Measurements from ENCODE around the gene KRTAP1-3.

The KRTAP1-3 gene

GRCh38 chr17:41012326-41013120 is 22.2 kb downstream of the KRTAP1-3 start:
- TF ChIP-seq, protein P1, sequence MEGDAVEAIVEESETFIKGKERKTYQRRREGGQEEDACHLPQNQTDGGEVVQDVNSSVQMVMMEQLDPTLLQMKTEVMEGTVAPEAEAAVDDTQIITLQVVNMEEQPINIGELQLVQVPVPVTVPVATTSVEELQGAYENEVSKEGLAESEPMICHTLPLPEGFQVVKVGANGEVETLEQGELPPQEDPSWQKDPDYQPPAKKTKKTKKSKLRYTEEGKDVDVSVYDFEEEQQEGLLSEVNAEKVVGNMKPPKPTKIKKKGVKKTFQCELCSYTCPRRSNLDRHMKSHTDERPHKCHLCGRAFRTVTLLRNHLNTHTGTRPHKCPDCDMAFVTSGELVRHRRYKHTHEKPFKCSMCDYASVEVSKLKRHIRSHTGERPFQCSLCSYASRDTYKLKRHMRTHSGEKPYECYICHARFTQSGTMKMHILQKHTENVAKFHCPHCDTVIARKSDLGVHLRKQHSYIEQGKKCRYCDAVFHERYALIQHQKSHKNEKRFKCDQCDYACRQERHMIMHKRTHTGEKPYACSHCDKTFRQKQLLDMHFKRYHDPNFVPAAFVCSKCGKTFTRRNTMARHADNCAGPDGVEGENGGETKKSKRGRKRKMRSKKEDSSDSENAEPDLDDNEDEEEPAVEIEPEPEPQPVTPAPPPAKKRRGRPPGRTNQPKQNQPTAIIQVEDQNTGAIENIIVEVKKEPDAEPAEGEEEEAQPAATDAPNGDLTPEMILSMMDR (IDR thresholded peaks at IDR 0.05; ENCODE audit: unreplicated experiment in 3 of 3): no peak
- Mint-ChIP-seq H3K4me1 (peaks cover 19% of the 10 kb centered on the region), H3K36me3 (ENCODE audit: low read depth) (no peaks in the 10 kb centered on the region), H3K27ac (peak overlapping the region; percentile 0 to 39 (median 4)), H3K4me3 (no peak overlapping the region), H3K27me3 (ENCODE audit: low read depth) (no peaks in the 10 kb centered on the region), H3K9me3 (peaks cover 2% of the 10 kb centered on the region)

GRCh38 chr17:41010441-41010840 is 24.2 kb downstream of the KRTAP1-3 start:
- TF ChIP-seq, protein P1 (IDR thresholded peaks at IDR 0.05; ENCODE audit: unreplicated experiment in 3 of 3): no peak
- Mint-ChIP-seq H3K36me3 (ENCODE audit: low read depth) (no peaks in the 10 kb centered on the region), H3K27me3 (ENCODE audit: low read depth) (no peaks in the 10 kb centered on the region), H3K9me3 (no peaks in the 10 kb centered on the region), H3K4me1 (peaks cover 19% of the 10 kb centered on the region), H3K4me3 (no peak overlapping the region), H3K27ac (no peak overlapping the region)

GRCh38 chr17:41009936-41010335 is 24.7 kb downstream of the KRTAP1-3 start:
- Mint-ChIP-seq H3K27ac (no peak overlapping the region), H3K4me1 (peaks cover 19% of the 10 kb centered on the region), H3K4me3 (no peak overlapping the region), H3K36me3 (ENCODE audit: low read depth) (no peaks in the 10 kb centered on the region), H3K9me3 (no peaks in the 10 kb centered on the region), H3K27me3 (ENCODE audit: low read depth) (no peaks in the 10 kb centered on the region)
- TF ChIP-seq, protein P1 (IDR thresholded peaks at IDR 0.05; ENCODE audit: unreplicated experiment in 3 of 3): no peak

DNA sequence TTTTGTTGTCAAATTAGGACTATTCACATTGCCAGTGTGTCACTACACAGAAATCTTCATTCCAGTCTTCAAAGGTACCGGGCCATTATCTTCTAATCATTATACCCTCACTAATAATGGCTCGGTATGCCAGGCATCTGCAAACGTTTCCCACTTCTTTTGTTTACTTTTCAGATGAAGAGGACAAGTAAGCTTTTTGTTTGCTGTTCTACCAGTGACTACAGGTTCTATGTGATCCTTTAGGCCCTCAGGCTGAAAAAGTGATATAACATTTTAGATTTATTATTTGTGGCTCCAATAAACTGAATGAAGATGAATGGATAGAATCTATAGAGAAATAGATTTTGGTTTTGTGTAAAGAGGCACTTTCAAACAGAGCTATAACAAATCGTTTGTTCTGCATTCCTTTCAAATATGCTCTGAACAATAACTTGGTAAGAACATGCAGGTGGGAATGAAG is 25.3 kb downstream of the KRTAP1-3 start:
- Mint-ChIP-seq H3K4me1 (peaks cover 22% of the 10 kb centered on the region), H3K9me3 (no peaks in the 10 kb centered on the region), H3K4me3 (no peak overlapping the region), H3K36me3 (ENCODE audit: low read depth) (no peaks in the 10 kb centered on the region), H3K27me3 (ENCODE audit: low read depth) (peaks cover 4% of the 10 kb centered on the region), H3K27ac (no peak overlapping the region)
- TF ChIP-seq, protein P1 (IDR thresholded peaks at IDR 0.05; ENCODE audit: unreplicated experiment in 3 of 3): no peak

- no peak within 1 kb of the TSS for H3K4me3 Mint-ChIP-seq
- TF ChIP-seq, protein P1 (IDR thresholded peaks at IDR 0.05; ENCODE audit: unreplicated experiment in 3 of 3): no peak
These were observed 25.9 kb downstream of the KRTAP1-3 start, which contains the start of gene KRTAP3-1 for GRCh38 chr17:41008811-41009210. Gene KRTAP3-1, minus strand, starts transcription at chr17:41009128. Its CDS starts 54 bp downstream, at chr17:41009074.

GRCh38 chr17:41004397-41004796 is 30.3 kb downstream of the KRTAP1-3 start:
- Mint-ChIP-seq H3K4me1 (peaks cover 11% of the 10 kb centered on the region), H3K27me3 (ENCODE audit: low read depth) (peaks cover 5% of the 10 kb centered on the region), H3K36me3 (ENCODE audit: low read depth) (no peaks in the 10 kb centered on the region), H3K27ac (no peak overlapping the region), H3K9me3 (peaks cover 2% of the 10 kb centered on the region), H3K4me3 (no peak overlapping the region)
- TF ChIP-seq, protein P1 (IDR thresholded peaks at IDR 0.05; ENCODE audit: unreplicated experiment in 3 of 3): no peak

More at GRCh38 chr17:41008811-41009210, 25.9 kb downstream of the KRTAP1-3 start, which contains the start of gene KRTAP3-1:
- Mint-ChIP-seq H3K36me3 (ENCODE audit: low read depth) (no peaks in the 10 kb centered on the region), H3K27ac (no peak within 1 kb of the TSS), H3K4me1 (peaks cover 27% of the 10 kb centered on the region), H3K9me3 (no peaks in the 10 kb centered on the region), H3K27me3 (ENCODE audit: low read depth) (peaks cover 5% of the 10 kb centered on the region)
